ENCODE data around the gene XYLB.

The XYLB gene

DNA sequence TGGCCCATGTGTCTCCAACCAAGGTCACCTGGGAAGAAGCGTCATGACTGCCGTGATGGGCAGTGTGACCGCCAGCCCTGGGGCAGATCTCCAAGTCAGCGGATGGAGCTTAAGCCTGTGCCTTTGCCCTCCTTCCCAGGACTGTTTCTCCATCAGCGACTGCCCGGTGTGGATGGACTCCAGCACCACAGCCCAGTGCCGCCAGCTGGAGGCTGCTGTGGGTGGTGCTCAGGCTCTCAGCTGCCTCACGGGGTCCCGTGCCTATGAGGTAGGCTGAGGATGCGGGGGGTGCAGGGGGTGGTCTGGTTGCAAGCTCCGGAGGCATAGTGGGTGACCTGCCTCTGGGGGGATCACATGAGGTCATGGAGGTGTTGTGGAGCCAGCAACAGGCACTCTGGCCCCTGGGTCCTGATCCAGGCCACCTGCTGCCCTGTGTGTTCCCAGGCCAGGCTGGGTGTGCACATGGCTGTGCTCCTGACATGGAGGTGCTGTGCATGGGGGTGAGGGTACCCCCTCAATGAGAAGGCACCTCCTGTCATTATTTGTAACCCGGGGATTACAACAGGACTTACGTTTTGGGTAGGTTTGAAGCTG, 19.0 kb downstream of the XYLB start:
- DNase-seq, result no peak

DNA sequence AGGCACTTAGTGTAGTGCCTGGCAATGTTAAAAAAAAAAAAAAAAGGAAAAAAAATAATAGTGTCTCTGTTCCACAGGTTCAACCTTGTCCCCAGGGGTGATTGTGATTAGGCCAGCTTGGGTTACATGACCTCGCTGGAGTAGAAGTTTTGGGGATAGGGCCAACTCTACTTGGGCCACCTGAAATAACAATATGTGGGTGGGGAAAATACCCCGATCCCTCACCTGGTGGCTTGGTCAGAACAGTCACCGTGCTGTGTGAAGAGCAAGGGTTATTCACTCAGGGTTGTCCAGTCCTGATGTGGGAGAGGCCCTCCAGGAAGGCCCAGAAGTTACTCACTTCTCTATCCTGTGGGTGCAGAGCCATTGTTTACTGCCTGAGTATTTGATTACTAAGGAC, 19.5 kb downstream of the XYLB start:
- DNase-seq, result no peak

DNA sequence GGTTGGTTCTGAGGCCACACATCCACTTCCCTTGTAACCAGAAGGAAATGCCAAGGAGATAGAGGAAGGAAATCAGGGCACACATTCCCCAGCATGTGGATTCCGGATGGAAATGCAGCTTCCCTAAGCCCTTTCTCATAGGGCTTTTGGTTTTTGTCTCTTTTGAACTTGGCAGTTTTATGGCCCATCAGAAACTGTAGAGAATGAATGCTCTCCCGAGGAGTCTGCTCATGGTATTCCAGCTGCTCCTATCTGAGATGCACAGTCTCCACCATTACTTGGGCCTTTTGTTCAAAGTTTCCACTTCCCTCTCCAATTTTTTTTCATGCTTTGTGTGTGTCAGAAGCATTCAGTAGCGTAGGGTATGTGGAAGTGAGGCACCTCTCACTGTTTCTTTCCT, 21.2 kb downstream of the XYLB start:
- no peak for DNase-seq

DNA sequence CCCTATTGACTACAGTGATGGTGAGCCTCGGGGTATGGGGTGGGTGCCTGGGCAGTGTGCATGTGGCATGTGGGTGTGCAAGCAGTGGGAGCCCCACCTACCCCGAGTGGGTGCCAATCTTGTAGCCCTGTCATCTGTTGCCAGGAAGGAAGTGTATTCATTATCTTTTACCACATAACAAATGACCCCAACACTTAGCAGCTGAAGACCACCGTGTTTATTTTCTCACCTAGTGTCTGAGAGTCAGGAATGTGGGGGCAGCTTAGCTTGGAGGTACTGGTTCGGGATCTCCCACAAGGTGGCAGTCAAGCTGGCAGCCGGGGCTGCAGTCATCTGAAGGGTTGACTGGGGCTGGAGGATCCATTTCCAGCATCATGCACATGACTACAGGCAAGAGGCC, 21.7 kb downstream of the XYLB start:
- DNase-seq, result no peak

DNA sequence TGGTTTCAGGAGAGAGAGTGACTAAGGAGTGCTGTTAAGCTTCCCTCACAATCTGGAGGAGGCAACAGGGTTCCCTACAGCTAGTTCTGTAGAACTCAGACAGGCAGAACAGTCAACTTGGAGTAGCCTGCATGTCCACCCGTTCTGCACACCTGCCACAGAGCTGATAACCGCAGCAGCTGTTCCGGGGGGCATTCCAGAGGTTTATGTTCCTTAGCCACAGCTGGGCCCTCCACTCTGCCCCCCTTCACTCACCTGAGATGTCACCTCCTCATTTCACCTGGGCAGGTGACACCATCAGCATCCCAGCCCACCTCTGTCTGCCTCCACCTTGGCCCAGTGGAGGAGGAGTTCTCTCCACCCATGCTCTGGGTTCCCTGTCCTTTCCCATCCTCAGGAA, 22.6 kb downstream of the XYLB start:
- no peak for DNase-seq

DNA sequence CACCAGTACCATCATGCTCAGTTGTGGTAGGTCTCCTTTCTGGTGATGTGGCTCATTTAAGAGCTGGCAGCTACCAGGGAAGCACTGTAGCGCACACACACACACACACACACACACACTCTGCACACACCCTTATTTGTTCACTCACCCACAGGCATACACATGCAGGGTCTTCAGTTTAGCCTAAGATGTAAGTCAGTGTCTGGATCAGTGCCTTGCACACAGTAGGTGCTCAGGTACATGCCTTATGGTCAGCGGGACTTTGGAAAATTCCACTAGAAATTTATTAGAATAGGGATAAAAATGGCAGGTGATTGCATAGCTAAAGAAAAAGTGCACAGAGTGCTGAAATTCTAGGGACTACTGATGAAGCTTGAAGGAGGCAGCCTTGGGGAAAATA, 23.6 kb downstream of the XYLB start:
- DNase-seq, result no peak

DNA sequence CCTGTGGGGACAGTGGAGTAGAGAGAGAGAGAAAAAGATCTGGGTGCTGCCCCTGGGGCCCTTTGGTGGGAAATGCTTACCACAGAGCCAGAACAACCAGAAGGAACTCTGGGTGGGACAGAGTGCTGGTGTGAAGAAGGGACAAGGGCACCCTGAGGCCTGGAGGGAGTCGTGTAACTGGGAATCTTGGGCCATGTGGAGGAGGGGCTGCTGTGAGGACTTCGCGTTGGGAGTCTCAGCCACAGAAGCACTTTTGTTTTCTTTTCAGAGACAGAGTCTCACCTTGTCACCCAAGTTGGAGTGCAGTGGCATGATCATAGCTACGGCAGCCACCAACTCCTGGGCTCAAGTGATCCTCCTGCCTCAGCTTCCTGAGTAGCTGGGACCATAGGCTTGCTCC, 24.3 kb downstream of the XYLB start:
- DNase-seq, result no peak

DNA sequence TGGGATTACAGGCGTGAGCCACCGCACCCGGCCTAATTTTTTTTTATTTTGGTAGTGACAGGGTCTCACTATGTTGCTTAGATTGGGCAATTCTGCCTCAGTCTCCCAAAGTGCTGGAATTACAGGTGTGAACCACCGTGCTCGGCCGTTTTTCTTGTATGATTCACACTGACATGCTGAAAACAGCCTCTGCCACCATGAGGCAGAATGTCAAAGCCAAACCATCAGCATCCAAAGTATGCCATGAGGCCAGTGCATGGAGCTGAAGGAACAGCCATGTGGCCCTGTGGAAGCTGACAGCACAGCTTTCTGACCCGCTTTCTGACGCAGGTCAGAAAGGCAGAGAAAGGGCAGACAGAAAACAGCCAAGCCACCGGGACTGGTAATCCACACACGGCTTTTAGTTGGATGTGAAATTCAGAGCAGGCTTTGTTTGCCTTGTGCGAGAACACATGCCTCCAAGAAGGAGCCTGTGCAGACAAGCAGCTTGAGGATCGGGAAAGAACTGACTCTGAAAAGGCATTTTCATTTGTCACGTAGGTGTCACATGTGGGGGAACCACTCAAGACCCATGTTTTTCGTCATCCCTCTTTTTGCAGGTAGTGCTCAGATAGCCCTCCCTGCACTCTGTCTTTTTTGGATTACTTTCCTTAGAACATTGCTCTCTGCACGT, 25.1 kb downstream of the XYLB start:
- no peak for DNase-seq

DNA sequence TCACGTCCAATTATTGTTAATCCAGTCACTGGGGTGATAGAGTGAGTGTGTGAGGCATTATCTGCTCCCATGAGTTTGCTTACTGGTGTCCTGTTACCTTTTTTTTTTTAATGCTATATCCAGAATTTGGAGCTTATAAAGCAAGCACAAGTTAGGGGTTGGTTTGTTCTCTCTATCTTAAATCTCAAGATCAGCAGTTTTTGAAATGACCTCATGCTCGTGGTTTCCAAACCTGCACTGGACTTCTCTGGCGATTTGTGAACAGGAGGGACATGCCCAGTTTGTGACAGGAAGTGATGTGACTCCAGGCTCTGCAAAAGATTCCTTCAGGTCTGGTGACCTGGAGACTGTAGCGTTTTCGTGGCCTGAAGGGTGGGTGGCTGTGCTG, 25.6 kb downstream of the XYLB start:
- DNase-seq, result no peak

DNA sequence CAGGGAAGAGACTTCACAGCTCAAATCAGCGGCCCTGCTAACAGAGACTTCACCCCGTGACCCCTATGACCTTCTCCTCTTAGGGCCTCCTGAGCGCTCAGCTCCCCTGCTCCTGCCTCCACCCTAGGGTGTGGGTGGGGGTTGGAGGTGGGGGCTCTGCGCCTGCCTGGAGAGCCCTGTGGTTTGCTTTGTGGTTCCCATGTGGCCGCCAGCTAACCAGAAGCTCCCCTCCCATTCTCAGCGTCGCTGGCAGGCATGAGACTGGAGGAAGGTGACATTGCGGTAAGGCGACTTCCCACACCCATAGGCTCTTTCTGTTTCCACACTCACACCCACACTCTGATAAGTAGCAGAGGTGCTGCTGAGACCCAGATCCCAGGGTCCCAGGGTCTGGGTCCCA, 27.6 kb downstream of the XYLB start:
- DNase-seq, result no peak

DNA sequence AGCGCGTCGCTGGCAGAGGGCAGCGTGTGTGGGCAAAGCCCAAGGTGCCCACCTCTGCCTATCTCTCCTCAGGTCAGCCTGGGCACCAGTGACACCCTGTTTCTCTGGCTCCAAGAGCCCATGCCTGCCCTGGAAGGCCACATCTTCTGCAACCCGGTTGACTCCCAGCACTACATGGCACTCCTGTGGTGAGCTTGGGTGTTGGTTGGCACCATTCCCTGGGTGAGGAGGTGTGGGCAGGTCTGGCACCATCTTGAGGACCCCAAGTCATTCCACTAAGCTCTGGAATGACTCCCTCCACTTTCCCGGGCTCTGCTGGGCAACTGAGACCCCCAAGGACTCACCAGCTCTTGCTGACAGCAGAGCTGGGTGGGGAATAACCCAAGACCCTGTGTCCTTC, 28.5 kb downstream of the XYLB start:
- no peak for DNase-seq

DNA sequence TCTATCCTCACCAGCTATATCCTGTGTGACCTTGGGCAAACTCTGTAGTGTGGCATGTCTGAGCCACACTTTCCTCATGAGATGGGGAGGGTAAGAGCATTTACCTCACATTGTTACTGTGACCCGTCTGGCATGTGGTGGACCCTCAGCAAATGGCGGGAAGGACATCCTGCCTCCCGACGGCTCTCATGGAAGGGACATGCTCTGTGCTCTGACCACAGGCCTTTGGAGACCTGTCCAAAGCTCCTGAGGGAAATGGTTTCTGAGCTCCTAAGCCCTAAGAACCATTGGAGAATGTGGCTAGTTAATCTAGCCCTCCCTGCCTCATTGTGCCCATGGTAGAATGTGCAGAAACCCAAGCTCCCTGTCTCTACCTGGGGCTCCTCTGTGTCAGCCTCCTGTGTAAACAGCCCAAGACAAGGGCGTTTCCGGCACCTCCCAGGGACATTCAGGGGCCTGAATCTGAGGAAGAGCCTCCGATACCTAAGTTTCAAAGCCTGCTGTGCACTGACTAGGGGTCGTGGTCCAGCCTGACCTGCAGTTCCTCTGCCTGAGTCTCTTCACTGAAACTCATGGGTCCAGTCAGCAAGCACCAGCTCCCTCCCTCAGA, 29.0 kb downstream of the XYLB start:
- DNase-seq, result no peak

DNA sequence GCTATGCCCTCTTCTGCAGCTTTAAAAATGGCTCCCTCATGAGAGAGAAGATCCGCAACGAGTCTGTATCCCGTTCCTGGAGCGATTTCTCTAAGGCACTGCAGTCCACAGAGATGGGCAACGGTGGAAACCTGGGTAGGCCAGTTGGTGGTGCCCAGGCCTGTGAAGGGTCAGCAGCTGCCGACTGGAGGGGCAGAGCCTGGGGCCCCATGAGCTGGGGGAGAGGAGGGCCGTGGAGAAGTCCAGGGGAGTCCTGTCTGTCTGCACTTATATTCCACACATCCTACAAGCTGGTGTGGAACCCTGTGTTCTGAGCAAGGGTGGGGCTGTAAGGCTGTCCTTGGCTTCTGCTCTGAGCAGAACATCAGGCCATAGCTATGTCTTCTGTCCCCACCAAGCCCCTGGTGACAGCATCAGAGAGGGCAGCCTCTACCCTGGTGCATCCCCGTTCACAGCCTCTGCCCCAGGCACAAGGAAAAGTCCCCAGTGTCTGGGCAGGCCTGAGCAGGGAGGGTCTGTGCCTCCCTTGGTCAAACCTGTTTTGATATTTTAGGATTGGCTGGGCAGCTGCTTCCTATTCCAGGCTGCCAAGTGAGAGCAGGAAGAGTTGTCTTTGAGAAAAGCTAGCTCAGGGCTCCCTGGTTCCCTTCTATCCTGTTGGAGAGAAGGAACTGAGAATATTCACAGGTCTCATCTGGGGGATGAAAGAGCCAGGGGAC, 29.7 kb downstream of the XYLB start:
- no peak for DNase-seq

DNA sequence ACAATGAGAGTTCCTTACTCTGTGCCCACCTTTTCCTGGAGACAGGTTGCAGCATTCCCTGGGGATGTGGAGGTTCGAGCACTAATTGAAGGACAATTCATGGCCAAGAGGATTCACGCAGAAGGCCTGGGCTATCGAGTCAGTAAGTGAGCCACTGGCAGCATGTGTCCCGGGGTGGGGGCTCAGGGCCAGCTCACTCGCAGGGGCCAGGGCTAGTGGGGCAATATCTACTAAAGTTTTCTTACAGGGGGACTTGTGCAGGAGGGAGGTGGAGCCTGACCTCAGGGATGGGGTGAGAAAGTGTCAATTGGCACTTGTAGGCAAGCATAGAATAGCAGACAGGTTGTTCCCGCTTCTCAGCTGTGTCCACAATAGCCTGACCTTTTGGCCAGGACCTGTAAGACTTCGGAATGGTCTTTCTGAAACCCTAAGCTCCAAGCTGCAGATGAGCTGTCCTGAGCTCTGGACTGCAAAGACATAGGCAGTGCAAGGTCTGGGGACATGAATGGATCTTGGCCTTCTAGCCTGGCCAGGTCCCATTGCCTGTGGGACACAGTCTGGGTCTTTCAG, 32.7 kb downstream of the XYLB start:
- no peak for DNase-seq

DNA sequence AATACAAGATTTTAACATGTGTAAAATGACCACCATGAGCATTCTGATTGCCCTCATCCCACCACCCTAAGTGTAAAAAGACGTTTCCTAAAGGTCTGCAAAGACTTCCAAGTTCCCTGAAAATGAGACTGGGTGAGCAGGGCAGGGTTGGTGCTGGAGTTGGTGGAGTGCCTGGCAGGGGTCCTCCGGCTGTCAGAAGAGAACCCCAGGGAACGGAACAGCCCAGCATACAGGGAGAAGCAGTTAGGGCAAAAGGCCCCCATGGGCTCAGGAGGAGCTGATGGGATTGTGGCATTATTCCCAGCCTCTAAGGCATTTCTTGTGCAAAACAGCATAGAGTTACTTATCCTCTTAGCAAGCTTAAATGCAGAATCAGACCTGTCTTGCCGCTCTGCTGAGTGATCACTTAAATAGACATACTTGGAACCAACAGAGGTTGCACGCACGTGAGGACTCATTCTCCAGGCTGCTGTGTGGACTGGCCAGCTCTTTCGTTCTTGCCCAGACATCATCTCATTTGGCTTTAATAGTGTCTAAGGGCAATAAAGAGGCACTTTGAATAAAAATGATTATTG, 36.0 kb downstream of the XYLB start:
- DNase-seq, result no peak

DNA sequence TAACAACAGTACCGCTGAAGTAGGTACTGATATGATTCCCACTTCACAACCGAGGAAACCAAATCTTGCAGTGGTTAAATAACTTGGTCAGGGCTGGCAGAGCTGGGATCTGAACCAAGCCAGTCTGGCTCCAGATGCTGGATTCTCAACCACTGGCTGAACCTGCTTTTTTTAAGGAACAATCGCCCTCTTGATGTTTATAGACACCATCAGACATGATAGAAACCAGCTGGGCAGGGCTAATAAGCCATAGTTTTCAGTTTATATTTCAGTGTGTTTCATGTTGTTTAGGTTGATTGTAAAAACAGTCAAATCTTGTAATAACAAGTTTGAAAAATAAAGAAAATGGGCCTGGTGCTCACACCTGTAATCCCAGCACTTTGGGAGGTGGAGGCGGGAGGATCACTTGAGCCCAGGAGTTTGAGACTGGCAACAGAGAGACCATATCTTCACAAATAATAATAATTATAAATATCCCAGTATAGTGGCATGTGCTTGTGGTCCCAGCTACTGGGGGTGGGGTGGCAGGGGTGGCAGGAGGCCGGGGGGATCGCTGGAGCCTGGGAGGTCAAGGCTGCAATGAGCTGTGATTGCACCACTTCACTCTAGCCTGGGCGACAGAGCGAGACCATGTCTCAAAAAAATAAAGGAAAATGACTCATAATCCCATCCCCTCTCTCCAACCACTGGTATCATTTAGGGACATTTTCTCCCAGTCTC, 36.7 kb downstream of the XYLB start:
- no peak for DNase-seq

DNA sequence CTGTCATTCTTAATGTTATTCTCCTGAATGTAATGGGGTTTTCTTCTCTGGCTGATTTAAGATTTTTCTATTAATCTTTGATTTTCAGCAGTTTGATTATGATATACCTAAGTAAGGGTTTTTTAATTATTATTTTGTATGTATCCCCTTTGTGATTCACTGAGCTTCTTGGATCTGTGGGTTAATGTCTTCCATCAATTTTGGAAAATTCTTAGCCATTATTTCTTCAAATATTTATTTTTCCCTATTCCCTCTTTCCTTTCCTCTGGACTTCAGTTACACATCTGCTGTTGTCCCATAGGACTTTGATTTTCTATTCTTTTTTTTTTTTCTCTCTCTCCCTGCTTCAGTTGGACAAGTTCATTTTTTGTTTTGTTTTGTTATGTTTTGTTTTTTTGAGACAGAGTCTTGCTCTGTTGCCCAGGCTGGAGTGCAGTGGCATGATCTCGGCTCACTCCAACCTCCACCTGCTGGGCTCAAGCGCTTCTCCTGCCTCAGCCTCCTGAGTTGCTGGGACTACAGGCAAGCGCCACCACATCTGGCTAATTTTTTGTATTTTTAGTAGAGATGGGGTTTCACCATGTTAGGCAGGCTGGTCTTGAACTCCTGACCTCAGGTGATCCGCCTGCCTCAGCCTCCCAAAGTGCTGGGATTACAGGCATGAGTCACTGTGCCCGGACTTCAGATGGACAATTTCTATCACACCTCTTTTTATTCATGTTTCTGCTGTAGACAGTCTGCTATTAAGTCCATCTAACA, 40.6 kb downstream of the XYLB start:
- no peak for DNase-seq

DNA sequence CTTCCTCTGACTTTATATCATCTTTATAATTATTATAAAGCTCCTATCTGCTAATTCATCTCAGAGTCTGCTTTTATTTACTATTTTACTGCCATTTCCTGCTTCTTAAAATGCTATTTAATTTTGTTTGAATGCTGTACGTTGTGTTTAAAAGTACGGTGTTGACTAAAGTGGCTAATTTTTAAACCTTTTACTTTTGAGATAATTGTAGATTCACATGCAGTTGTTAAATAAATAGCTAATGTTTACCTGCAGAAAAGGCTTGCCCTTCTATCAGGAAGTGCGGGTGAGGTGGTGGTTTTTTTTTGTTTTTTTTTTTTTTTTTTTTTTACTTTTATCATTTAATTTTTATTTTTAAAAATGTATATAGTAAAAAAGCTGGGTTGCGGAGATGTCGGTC, 41.3 kb downstream of the XYLB start:
- no peak for DNase-seq

DNA sequence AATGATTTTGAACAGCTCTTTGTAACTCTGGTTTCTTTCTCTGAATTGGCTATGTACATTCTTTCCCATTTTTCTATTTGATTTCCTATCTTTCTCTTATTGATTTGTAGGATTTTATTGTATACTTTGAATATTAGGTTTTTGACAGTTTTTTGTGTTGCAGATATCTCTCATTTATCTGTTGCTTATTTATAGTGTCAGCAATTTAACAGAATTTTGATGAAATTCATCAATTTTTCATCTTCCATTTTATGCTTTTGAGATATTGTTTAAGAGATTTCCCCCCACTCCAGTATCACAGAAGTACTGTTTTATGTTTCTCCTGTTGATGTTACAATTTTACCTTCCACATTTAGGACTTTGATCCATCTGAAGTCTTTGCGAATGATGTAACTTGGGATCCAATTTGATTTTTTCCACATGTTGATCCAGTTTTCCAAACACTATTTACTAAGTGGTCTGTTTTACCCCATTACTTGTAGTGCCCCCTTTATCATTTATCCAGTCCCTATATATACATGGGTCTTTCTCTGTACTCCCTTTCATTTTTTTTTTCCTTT, 46.1 kb downstream of the XYLB start:
- no peak for DNase-seq

DNA sequence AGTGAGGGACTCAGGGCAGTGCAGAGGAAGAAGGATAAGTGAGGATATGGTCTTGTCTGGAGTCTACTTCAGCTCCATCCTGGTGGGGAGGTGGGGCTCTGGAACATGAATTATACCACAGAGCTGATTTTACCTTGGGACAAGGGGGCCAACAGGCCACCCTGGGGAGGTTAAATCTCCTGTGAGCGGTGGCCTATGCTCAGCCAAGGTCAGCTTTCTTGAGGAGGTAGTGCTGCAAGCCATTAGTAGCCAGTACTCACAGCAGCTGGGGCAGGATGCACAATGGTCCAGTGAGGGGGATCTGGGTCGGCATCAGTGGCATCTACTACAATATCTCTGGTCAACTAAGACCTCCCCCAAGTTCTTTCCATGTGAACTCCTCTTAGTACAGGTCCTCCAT, 49.7 kb downstream of the XYLB start:
- no peak for DNase-seq

DNA sequence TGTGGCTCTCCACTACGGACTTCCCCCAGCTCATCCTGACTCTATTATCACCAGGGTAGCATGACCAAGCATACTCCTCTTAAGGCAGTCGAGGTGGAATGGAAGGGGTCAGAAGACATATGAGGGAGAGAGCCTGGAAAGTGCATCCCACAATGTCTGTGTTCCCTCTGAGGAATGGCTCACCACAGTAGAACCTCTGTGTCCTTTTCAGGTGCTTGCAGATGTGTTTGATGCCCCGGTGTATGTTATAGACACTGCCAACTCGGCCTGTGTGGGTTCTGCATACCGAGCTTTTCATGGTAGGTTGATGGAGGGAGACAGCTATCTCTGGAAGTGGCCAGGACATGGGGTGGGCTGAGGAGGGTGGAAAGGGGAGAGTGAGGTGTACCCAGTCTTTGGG, 50.3 kb downstream of the XYLB start:
- DNase-seq, result no peak

DNA sequence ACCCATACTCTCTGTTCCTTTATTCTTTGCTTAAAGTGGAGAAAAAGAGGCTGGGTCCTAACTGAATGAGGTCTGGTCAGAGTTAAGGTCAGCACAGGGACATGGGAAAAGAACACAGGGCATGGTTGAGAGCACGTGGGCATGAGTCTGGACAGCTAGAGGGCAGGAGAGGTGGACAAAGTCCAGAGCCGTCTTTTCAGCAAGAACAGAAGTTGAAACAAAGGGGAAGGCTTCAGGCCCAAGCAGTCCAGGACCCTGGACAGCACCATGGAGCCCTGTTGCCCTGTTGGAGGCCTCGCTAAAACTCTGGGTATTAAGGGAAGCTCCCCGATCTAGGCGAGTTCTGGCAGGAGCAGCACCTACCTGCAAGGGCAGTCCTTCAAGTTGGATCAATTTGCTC, 50.7 kb downstream of the XYLB start:
- DNase-seq, result no peak

Data from NCI-H526 treated with DMSO at 0.1 percent for 48 hours (cell line).